SU-DHL-6 (cell line): ENCODE data around the gene HSPB1.
A peak's percentile ranks its signal among the peaks of the same experiment; 100 is the strongest.

Source experiments
- CTCF ChIP-seq: fragments of 200-600 bp; sonication (generic); IDR thresholded peaks from one replicate; pipeline ENCODE4 v1.5.1; 2017; ENCODE audit warnings: antibody characterized with exemption, mild to moderate bottlenecking, low read length, moderate library complexity; ENCODE audit not compliant: insufficient read depth, poor library complexity, severe bottlenecking
- EZH2phosphoT487 ChIP-seq: fragments of 200-600 bp; sonication (generic), shearing (Covaris generic); conservative IDR thresholded peaks from 2 replicates; pipeline ENCODE4 v1.6.1; 2018; ENCODE audit warnings: mild to moderate bottlenecking, antibody characterized with exemption, low read length, moderate library complexity, mixed read lengths

- peak; percentile 92 for TF ChIP-seq CTCF
- TF ChIP-seq EZH2phosphoT487: no peak
Measured at GRCh38 chr7:76262683-76263402, 39.6 kb upstream of the HSPB1 start.
